ENCODE results near the gene HGF. TPM values are rescaled to one million over a fixed set of nuclear protein-coding genes. Genes with fewer than 3 reads are reported as not detected.

HGF gene
- total RNA-seq, 1 donor = 33.2 TPM

GRCh38 chr7:81802251-81802650 lies 32.4 kb upstream of the HGF start:
- no peak for TF ChIP-seq CTCF (IDR thresholded peaks at IDR 0.05; ENCODE audit: insufficient read depth, low read depth, low read length)
- no peak overlapping the region for H3K4me3 ChIP-seq (ENCODE audit: low read depth, low read length)
- no peak for DNase-seq (ENCODE audit: low read depth)

GRCh38 chr7:81801532-81801931 lies 31.7 kb upstream of the HGF start:
- TF ChIP-seq CTCF (IDR thresholded peaks at IDR 0.05; ENCODE audit: insufficient read depth, low read depth, low read length) = no peak
- H3K4me3 ChIP-seq (ENCODE audit: low read depth, low read length) = no peak overlapping the region
- no peak for DNase-seq (ENCODE audit: low read depth)

- H3K4me3 ChIP-seq (ENCODE audit: low read depth, low read length) = no peak overlapping the region
- TF ChIP-seq CTCF (IDR thresholded peaks at IDR 0.05; ENCODE audit: insufficient read depth, low read depth, low read length) = no peak
- DNase-seq (ENCODE audit: low read depth) = no peak
Measured at GRCh38 chr7:81791568-81792518, 22.0 kb upstream of the HGF start.

- no peak overlapping the region for H3K4me3 ChIP-seq (ENCODE audit: low read depth, low read length)
- no peak for TF ChIP-seq CTCF (IDR thresholded peaks at IDR 0.05; ENCODE audit: insufficient read depth, low read depth, low read length)
Measured at GRCh38 chr7:81790686-81791085, 20.8 kb upstream of the HGF start.

GRCh38 chr7:81790120-81790500 lies 20.3 kb upstream of the HGF start:
- DNase-seq (ENCODE audit: low read depth) = no peak
- no peak overlapping the region for H3K4me3 ChIP-seq (ENCODE audit: low read depth, low read length)
- TF ChIP-seq CTCF (IDR thresholded peaks at IDR 0.05; ENCODE audit: insufficient read depth, low read depth, low read length) = no peak

More at GRCh38 chr7:81790686-81791085, 20.8 kb upstream of the HGF start:
- no peak for DNase-seq (ENCODE audit: low read depth)

- TF ChIP-seq CTCF (IDR thresholded peaks at IDR 0.05; ENCODE audit: insufficient read depth, low read depth, low read length) = no peak
- no peak for DNase-seq (ENCODE audit: low read depth)
- no peak overlapping the region for H3K4me3 ChIP-seq (ENCODE audit: low read depth, low read length)
Measured at GRCh38 chr7:81789406-81790119, 19.7 kb upstream of the HGF start.

All from fibroblast of villous mesenchyme (primary cell).